ENCODE results near the gene CAMSAP2. TPM values are rescaled to one million over a fixed set of nuclear protein-coding genes. Genes with fewer than 3 reads are reported as not detected.

Gene CAMSAP2
- total RNA-seq, 6 donors from 2014 or later = 19.9 to 45.1 (median 28.0) TPM

DNA sequence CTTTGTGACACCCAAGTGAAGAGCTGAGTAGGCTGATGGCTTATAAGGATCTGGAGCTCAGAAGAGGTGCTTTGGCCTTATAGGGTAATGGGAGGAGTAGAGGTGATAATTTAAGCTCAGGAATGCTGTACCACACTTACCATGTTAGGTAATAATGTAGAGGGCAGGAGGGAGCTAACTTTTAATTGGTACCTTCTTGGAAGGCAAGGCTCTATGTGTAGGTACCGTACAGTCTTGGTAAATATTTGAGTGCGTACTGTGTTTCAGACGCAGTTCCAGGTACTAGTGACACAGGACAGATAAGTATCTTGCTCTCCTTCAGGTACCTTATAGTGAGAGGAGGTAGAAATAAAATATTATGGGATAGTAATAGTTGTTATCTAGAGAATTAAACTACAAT lies 16.8 kb downstream of the CAMSAP2 start:
- 89 to 97% methylated on average over 3 of the region's 3 CpGs for WGBS, 2 donors
- no peak overlapping the region for H3K4me3 ChIP-seq
- DNase-seq (no peak), ATAC-seq (ENCODE audit: low FRiP score in 2 of 2) (no peak)
- peaks cover 0 to 5% (median 0%) of the 10 kb centered on the region in 4 donors for H3K4me1 ChIP-seq
- H3K9me3 ChIP-seq = no peaks in the 10 kb centered on the region
- TF ChIP-seq, protein P1, sequence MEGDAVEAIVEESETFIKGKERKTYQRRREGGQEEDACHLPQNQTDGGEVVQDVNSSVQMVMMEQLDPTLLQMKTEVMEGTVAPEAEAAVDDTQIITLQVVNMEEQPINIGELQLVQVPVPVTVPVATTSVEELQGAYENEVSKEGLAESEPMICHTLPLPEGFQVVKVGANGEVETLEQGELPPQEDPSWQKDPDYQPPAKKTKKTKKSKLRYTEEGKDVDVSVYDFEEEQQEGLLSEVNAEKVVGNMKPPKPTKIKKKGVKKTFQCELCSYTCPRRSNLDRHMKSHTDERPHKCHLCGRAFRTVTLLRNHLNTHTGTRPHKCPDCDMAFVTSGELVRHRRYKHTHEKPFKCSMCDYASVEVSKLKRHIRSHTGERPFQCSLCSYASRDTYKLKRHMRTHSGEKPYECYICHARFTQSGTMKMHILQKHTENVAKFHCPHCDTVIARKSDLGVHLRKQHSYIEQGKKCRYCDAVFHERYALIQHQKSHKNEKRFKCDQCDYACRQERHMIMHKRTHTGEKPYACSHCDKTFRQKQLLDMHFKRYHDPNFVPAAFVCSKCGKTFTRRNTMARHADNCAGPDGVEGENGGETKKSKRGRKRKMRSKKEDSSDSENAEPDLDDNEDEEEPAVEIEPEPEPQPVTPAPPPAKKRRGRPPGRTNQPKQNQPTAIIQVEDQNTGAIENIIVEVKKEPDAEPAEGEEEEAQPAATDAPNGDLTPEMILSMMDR (IDR thresholded peaks at IDR 0.05) = no peak
- TF ChIP-seq POLR2A (IDR thresholded peaks at IDR 0.05) (no peak), POLR2AphosphoS5 (IDR thresholded peaks at IDR 0.05) (no peak), EP300 (IDR thresholded peaks at IDR 0.05) (no peak)
- H3K27me3 ChIP-seq = no peaks in the 10 kb centered on the region
- H3K27ac ChIP-seq = no peak overlapping the region
- H3K36me3 ChIP-seq = no peaks in the 10 kb centered on the region

DNA sequence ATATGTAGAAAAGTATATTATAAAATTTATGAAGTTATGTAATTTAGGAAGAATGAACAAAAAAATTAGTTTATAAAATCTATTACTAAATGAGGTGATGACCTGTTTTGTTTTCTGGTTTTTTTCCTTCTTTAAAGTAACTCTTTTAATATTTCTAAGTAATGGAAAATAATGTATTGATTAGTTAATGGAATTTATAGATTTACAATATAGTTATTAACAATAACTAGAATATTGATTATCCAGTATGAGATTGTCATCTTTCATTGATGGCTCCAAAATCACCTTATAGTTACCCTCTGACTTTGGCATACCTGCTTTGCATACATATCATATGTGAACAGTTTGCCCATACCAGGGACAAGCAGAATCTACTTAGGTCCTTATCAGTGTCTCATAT lies 23.4 kb downstream of the CAMSAP2 start:
- TF ChIP-seq EP300 (IDR thresholded peaks at IDR 0.05) = no peak
- TF ChIP-seq POLR2A (IDR thresholded peaks at IDR 0.05) = no peak
- TF ChIP-seq, protein P1 (IDR thresholded peaks at IDR 0.05) = no peak
- TF ChIP-seq POLR2AphosphoS5 (IDR thresholded peaks at IDR 0.05) = no peak
- H3K36me3 ChIP-seq = peaks cover 0 to 34% (median 5%) of the 10 kb centered on the region in 4 donors
- no peaks in the 10 kb centered on the region for H3K27me3 ChIP-seq
- no peak overlapping the region for H3K4me3 ChIP-seq
- no peaks in the 10 kb centered on the region for H3K9me3 ChIP-seq
- DNase-seq (no peak), ATAC-seq (ENCODE audit: low FRiP score in 2 of 2) (no peak)
- no peaks in the 10 kb centered on the region for H3K4me1 ChIP-seq
- H3K27ac ChIP-seq = no peak overlapping the region

DNA sequence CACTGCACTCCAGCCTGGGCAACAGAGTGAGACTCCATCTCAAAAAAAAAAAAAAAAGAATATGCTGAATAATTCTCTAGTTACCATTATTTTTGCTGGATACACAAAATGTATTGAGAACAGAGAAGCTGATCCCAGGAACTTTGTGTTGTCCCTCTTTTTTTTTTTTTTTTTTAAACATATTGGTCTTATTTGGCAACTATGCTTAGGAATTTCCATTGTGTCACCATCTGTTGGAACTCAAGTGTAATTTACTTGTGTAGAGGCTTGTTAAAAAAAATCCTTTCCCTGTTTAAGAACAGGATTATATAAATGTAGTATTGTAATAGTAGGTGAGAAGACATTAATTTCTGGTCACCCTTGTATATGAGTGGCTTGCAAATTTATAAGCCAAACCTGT lies 28.6 kb downstream of the CAMSAP2 start:
- TF ChIP-seq, protein P1 (IDR thresholded peaks at IDR 0.05) = no peak
- TF ChIP-seq POLR2AphosphoS5 (IDR thresholded peaks at IDR 0.05) (no peak), POLR2A (IDR thresholded peaks at IDR 0.05) (no peak), EP300 (IDR thresholded peaks at IDR 0.05) (no peak)
- H3K4me3 ChIP-seq = no peak overlapping the region
- ATAC-seq (ENCODE audit: low FRiP score in 2 of 2) (no peak), DNase-seq (no peak)
- H3K27ac ChIP-seq = no peak overlapping the region
- no peaks in the 10 kb centered on the region for H3K27me3 ChIP-seq
- peaks cover 0 to 24% (median 7%) of the 10 kb centered on the region in 4 donors for H3K36me3 ChIP-seq
- no peaks in the 10 kb centered on the region for H3K4me1 ChIP-seq
- H3K9me3 ChIP-seq = no peaks in the 10 kb centered on the region

DNA sequence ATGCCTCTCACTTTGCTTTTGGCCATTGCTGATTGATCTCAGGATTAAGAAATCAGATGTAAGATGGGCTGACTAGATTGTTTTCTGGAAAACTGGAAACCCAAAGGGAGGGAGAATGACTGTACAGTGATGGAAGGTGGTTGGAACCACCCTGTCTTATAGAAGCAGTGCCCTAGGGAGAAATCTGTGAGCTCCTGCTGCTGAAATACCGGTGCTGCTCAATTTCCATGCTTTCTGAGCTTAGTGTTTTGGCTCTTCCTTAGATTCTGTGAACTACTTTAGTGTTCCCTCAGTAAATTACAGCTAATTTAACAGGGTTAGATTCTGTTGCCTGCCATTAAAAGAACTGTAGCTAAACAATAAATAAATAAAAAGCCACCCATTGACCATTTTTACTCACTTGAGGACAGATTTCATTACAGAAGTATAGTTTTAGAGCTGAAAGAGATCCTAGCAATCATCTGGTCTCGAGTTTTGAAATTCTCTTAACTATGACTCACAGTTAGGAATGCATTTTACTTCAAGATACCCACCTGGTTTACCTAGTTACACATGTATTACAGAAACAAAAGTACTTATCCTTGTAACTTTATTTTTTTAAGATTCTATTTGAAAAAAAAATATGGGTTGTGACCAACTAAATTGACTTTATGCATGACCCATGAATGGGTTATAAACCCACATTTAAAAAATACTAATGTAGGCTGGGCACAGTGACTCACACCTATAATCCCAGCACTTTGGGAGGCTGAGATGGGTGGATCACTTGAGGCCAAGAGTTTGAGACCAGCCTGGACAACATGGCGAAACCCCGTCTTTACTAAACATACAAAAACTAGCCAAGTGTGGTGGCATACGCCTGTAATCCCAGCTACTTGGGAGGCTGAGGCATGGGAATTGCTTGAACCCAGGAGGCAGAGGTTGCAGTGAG lies 33.2 kb downstream of the CAMSAP2 start:
- Histone ChIP-seq H3K4me3 (no peak overlapping the region), H3K27me3 (no peaks in the 10 kb centered on the region), H3K9me3 (no peaks in the 10 kb centered on the region), H3K27ac (no peak overlapping the region), H3K36me3 (peaks cover 0 to 8% (median 2%) of the 10 kb centered on the region in 4 donors), H3K4me1 (peaks cover 0 to 7% (median 4%) of the 10 kb centered on the region in 4 donors)
- no peak for DNase-seq
- WGBS, 2 donors = 86 to 88% methylated on average over 5 of the region's 5 CpGs
- no peak for ATAC-seq (ENCODE audit: low FRiP score in 2 of 2)
- no peak for TF ChIP-seq EP300 (IDR thresholded peaks at IDR 0.05)
- TF ChIP-seq, protein P1 (IDR thresholded peaks at IDR 0.05) = no peak
- TF ChIP-seq POLR2A (IDR thresholded peaks at IDR 0.05) = no peak
- TF ChIP-seq POLR2AphosphoS5 (IDR thresholded peaks at IDR 0.05) = no peak

All from upper lobe of left lung (tissue), 6 donors.